Embryonic facial prominence (tissue), 1 donor: ENCODE measurements around the gene PLCXD3.

ENCODE experiments used
- DNase-seq: peaks from one replicate; pipeline ENCODE4 v3.0.0-alpha.2; 2016; ENCODE audit errors: extremely low spot score

The PLCXD3 gene

DNA sequence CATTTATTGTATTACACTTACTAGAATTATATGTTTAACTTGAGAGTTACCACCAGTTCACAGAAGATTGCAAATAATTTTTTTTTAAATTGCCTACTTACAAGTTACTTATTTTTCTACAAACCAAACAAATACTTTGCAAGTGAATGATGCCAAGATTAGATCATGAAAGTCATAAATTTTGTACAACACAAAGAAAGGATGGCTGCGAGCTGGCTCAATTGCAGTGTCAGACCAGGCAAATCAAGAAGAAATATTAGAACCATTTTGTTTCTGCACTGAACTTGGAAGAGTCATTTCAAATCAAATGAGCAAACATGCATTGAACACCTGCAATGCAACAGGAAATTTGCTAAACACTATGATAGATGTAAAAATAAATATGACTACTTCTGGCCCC lies 97.3 kb downstream of the PLCXD3 start:
- DNase-seq = no peak

DNA sequence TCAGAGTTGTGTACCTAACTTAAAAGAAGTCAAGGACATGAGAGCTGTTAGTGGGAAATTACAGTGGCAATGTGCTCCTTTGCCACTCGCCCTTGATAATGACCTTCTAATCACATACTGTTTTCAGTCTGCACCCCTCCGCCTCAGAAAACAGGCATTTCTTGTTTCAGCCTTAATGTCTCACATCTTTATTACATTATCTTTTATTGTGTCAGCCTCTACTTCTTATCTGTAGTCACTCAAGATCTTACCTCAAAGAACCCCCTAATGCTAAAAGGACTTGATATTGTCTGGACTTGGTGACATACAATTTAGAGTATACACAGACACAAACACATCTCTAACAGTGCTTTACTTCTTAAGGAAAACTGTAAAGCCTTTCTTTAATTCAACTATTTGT lies 97.9 kb downstream of the PLCXD3 start:
- no peak for DNase-seq

DNA sequence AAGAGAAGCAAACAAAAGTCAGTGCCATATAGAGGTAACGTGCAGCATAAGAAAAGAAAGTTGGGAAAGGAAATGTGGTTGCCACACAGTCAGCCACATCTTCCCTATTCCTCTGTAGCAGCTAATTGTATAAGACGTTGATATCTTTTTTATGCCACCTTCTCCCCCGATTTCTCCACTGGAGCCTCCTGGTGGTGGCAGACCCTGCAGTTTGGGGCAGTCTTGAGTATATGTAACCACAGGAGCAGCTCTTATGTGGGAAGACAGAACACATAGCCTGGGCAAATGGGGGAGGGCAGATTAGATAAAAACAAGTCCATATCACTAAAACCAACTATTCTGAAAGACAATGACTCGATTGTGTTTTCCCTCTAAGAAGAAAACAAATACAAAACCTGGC lies 99.7 kb downstream of the PLCXD3 start:
- DNase-seq = no peak

DNA sequence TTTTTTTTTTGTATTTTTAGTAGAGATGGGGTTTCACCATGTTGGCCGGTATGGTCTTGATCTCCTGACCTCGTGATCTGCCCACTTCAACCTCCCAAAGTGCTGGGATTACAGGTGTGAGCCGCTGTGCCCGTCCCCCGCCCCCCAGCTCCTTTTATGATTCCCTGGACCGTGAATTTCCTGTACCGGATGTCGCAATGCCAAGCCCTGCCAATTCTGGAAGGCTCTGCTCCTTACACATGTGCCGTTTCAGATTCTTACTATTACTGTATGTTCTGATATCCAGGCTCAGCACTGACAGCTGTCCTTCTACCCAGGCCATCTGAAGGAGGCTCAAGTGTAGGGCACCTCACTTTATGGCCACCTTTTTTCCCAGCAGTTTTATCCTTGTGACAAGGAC lies 100.1 kb downstream of the PLCXD3 start:
- no peak for DNase-seq

DNA sequence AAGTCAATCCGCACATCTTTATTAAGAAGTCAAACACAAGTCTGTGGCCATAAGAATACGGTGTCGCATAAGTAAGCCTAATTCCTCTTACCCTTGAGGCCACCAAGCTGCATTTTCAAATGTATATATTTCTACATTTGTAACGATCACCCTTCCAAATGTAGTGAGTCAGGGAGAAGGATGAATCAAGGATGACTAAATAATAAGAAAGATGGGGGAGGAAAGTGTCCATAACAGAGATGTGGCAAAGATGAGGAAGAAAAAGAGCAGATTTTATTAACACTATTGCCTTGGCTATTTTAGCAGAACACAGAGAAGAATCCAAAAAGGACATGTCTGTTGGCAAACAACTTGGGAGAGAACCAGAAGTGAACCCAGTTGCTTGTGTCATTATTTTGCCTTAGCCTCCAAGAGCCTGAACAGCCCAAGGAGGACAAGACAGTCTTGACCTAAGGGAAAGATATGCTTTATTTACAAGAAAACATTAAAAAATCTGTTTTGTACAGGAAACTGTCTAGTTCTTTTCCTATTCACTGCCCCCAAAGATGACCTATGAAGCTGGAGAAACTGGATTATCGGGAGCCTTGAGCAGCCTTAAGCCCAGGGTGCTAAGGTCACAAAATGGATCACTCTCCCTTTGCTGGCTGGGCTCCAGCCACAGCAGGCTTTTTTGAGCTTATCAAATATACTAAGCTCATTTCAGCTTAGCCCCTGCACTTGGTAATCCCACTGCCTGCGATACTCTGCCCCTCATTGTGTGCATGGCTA lies 101.5 kb downstream of the PLCXD3 start:
- no peak for DNase-seq

DNA sequence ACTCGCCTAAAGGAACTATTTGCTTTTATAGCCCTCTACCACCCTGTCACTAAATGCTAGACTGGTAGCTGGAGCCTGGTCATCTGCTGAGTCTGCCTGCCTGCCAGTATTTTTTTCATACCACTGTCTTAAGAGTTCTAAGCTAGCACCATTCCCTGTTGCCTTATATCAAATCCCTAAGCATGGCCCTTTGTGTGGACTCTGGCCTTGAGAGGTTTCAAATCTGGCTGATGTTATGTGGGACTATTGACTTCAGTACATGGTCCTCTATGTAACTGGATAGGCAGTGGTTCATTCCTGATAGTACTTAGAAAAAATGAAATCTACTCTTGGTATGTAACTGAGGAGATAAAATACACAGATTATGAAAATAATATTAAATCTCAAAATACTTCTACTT lies 103.5 kb downstream of the PLCXD3 start:
- DNase-seq = no peak

DNA sequence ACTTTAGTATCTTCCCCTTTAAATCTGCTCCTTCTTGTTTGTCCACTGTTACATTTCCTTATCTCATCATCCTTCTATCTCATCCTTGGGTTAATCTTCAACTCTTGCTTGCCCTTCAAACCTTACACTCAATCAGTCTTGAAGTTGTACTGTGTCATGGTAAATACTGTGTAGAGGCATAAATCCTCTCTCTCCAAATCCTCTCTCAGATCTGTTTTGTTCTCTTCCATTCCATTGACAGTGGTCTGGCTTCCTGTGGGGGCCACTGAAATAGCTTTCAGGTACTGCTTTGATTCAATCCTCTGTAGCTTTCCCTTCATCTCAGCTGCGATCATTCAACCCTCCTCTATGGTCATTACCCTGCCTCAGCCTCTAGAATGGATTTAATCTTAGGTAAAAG lies 104.0 kb downstream of the PLCXD3 start:
- no peak for DNase-seq

DNA sequence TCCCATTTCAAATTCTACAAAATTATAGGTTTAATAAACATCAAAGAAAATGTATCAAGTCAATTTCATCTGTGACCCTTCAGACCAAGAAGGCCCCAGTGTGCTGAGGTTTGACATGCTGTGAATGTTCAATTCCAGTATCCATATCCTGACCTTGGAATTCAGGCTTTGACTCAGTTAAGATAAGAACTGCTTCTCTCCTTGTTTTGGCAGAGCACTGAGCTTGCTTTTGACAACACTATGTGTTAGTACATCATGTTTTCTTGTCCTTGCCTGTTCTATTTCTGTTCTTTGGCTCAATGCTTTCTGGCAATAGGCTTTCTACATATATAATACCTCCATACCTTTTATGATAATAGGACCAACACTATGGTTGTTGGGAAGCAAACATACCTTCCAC lies 105.6 kb downstream of the PLCXD3 start:
- DNase-seq = no peak

DNA sequence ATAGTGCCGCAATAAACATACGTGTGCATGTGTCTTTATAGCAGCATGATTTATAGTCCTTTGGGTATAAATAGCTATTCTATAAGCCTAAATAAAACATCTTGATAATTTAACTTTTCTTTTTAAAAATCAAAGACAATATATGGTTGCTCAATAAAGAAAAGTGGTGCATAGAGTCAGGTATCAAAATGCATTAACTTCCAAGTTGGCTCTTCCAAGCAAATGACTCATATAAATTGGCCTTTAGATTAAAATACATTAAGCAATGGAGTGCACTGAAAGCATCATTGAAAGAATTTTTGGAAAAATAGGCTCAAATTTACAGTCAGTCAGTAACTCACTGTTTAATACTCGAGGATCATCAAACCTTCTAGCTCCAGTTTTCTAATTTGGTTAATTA lies 106.6 kb downstream of the PLCXD3 start:
- no peak for DNase-seq

DNA sequence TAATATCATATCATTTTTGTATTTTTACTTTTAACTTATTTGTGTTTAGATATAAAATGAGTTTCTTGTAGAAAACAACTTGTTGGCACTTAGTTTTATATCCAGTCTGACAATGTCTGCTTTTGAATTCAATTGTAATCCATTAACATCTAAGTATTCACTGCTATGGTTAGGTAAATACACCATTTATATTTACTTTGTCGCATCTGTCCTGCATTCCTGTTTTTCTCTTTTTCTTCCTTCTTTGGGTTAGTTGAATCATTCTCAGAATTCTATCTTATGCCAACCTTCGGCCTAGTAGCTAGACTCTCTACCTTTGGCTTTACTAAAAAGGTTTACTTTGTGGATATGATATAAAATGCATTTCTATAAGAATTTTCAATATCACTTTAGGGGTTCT lies 107.6 kb downstream of the PLCXD3 start:
- DNase-seq = no peak

DNA sequence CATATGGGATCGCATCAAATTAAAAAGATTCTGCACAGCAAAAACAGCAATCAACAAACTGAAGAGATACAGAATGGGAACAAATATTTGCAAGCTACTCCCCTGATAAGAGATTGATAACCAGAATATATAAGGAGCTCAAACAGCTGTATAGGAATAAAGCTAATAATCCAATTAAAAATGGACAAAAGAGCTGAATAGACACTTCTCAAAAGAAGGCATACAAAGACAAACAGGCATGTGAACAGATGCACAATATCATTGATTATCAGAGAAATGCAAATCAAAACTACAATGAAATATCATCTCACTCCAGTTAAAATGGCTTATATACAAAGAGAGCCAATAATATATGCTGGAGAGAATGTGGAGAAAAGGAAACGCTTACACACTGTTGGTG lies 110.6 kb downstream of the PLCXD3 start:
- no peak for DNase-seq

DNA sequence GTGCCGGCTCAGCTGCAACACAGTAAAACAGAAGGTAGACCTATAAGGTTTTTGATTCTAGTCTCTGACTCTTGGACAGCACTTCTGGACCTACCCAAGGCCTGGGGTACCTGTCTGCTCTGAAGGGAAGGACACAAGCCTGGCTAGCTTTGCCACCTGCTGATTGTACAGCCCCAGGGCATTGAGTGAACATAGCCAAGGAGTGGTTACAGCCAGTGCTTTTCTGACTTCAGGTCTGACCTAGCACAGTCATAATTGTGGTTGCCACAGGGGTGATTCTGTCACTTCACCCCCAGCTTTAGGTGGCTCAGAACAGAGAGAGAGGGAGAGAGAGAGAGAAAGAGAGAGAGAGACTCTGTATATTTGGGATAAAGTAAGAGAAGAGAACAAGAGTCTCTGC lies 118.4 kb downstream of the PLCXD3 start:
- no peak for DNase-seq

DNA sequence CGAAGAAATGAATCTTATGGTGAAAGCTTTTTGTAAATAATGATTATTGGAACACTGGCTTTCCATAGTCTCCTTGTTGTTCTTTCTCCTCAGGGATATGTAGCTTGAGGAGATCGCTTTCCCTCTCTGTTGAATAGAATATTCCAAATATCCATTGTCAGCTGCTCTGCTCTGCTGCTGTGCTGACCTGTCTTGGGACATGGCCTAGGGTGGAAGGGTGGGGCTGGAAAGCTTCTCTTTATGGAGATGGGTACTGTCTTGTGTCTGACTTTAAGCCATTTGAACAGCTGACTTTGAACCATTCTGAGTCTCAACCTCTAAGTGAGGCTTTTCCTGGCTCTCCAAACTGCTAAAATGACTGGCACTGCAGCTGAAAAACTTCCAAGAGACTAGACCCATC lies 135.8 kb downstream of the PLCXD3 start:
- DNase-seq = no peak

DNA sequence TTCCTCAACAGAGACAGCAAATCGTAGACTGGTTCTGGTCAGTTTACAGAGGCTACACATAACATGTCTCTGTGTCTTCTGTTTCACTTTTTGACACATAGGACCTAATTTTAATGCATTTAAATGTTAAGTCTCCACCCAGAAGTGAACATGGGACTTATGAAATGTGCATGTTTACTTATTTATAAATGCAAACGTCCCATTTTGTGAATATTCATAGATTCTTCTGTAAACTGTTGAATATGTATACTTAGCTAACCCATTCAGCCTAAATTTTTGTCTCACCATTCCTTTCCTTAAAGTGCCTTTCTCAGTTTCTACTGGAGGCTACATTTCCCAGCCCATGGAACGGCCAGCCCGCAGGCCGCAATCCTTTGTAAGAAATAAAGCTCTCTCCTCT lies 137.2 kb downstream of the PLCXD3 start:
- DNase-seq = no peak

DNA sequence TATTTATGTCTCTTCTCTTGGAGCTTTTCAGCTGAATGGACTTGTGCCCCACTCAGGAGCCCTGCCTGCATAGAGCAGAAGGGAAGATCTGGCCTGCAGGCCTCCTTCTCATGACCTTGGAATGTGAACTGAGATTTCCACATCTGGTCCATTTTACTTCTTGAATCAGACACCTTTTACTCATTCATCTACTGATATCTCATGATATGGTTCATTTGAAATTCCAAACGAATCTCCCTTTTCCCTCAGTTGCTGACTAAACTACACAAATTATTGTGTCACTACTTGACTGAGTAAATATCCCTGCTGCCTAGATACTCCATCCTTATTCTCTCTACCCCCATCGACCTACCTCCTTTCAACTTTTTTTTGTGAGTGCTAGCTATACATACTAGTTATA lies 138.7 kb downstream of the PLCXD3 start:
- no peak for DNase-seq

DNA sequence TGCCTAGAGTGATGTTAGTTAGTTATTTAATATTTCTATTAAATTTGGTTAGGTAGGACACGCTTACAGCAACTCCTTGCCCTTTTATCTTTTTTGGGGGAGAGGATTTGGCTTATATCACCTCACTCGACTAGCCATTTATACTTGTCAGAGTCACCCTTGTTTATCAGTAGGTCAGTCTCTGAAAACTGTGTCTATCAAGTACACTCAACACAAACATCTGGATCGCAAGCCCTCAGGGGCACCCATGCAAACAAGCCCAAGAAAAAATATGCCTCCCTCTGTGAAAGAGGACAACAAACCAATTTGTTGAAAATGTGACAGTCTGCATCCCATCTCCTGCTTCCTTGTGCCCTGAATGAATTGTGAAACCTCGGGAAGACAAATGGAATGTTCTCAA lies 139.9 kb downstream of the PLCXD3 start:
- no peak for DNase-seq

DNA sequence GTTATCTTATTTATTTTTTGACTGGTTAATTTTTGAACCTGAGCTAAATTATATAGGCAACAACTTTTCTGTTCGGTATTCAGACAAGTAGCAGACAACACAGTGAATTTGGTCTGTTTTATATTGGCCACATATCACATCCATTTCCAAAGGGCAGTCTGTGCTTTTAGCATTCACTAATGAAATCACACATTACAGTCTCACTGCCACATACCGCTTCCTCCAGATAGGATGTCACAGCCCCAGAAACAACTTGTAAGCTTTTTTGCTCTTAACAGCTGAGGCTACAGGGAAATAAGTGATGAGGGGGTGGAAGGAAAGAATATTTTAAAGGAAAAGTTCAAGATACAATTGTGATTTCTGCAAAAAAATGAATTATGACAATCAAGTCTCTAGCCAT lies 140.6 kb downstream of the PLCXD3 start:
- no peak for DNase-seq

DNA sequence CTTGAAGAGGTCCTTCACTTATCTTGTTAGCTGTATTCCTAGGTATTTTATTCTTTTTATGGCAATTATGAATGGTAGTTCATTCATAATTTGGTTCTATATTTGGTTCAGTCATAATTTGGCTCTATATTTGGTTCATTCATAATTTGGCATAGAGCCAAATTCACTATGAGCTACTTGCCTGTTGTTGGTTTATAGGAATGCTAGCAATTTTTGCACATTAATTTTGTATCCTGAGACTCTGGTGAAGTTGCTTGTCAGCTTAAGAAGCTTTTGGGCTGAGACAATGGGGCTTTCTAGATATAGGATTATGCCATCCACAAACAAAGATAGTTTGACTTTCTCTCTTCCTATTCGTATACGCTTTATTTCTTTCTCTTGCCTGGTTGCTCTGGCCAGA lies 142.2 kb downstream of the PLCXD3 start:
- DNase-seq = no peak

DNA sequence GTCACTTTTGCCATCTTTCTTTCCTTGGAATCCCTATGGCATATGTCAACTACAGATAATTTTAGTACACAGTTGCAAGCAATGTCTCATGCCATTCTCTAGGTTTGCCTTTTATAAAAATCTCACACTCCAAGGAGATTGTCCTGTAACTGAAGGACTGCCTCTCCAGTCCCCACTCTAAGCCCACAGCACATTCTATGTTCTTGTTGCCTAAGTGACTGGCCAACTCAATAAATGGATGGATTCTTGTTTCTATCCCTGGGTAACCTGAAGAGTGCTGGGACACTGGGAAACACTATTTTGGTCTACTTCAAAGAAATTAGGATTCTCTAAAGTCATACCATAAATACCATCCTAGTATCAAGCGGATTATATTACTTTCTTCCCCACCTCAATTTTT lies 145.0 kb downstream of the PLCXD3 start:
- no peak for DNase-seq

DNA sequence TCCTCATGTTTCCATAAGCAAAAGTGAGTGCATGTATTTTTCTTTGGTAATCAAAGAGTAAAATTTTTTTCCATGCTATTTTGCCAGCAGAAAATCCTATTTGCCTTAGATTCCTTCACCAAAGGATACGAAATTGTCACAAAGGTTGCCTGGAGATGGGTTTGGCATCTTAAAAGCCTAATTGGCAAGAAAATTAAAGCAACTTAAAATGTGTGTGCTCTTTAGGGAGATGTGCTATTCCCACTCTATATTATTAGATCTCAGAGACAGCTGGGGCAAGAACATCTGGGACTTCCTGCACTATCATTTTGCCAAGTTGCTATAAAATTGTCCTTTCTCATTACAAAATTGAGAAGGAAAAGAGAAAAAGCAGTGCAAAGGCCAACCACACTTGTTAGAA lies 146.1 kb downstream of the PLCXD3 start:
- DNase-seq = no peak

DNA sequence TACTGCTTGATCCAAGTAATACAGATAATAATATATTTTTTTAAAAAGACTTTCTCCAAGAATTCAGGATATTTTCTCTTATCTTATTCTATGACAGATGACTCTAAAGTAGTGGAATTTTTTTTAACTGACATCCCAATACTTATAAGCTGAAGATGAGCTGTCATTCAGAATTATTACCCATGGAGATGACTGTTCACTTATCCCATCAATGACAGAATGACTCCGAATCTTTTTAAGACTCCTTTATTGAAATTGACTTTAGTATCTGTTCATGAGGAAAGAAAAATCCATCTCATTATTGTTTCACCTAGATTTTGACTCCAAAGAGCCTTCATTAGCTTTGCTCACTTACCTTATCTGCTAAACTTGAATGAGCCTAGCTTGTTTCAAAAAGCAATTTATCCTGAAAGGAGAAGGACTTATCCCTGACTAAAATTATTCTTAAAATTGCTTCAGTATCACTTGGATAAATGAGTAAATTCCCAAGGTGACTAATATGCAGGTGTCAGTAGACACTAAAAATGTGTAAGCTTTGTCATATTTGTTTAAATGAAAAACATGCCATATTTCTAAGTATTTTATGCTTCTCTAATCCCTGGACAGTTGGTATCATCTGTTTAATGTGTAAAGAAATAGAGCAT lies 146.9 kb downstream of the PLCXD3 start:
- DNase-seq = no peak

DNA sequence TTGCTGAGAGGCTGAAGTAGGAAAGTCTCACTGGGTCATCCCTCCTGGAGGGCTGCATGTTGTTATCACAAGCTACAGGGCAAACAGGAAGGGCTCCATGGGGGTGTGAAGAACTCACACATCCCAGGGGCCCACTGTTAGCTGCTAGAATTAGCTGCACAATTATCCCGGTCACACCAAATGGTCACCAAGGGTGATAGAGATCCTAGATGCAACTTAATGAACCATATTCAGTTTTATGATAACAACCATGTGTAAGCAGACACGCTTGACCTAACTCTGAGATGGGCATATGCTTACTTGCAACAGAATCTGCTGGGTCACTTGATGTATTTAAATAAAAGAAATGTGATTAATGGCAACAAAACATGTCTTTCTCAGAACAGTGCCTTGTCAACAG lies 153.6 kb downstream of the PLCXD3 start:
- no peak for DNase-seq

DNA sequence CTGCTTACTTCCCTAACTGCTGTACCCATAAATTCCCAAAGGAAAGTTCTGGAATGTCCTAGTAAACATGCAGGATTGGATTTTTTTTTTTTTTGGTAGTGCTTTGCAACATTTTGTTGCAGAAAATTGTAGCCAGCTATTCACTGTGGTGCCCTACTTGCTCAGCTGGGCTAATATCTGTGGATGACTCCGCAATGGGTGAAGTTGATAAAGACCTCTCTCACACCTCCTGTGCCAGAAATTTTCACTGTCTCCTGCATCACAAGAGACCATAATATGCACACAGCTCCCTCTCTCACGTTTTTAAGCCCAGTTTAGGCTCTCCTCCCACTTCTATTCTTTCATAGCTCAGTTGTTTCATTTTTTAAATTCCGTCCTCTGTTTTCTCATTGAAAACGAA lies 160.6 kb downstream of the PLCXD3 start:
- DNase-seq = no peak

DNA sequence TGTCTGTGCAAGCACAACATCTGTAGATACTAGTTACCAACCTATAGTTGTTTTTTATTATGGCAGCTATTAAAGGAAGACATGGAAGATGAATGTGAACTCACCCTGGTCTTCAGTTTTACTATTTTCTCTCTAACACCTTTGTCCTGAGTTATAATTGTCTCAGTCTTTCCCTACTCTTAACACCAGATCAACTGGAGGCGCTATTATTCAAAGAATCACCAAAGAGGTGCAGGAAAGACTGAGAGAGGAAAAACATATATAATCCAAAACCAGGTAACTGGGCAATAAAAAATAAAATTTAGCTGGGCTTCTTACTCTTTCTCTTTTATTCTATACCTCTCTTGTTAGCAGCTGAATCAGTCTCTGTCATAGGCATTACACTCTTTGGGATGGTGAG lies 162.8 kb downstream of the PLCXD3 start:
- DNase-seq = no peak
